BLaER1 treated with 17β-estradiol and CSF1 and Interleukin-3, amounts not matched to agents 10 nM and 100 nM (cell line): Measurements from ENCODE around the gene TMC3.

Source experiments
- H3K27ac ChIP-seq, 11 experiments: shearing (Covaris generic); formaldehyde crosslinking; 2 replicates each; pipeline ENCODE4 v1.8.1; 2022
- H3K27me3 ChIP-seq, 11 experiments: shearing (Covaris generic); formaldehyde crosslinking; 2 replicates each; pipeline ENCODE4 v1.8.1; 2022
- H3K36me3 ChIP-seq, 11 experiments: shearing (Covaris generic); formaldehyde crosslinking; 2 replicates each; pipeline ENCODE4 v1.8.1; 2022
- H3K4me1 ChIP-seq, 10 experiments: shearing (Covaris generic); formaldehyde crosslinking; 2 replicates each; pipeline ENCODE4 v1.8.1; 2022
- H3K4me2 ChIP-seq, 11 experiments: shearing (Covaris generic); formaldehyde crosslinking; 2 replicates each; pipeline ENCODE4 v1.8.1; 2022
- H3K4me3 ChIP-seq, 10 experiments: shearing (Covaris generic); formaldehyde crosslinking; 2 replicates each; pipeline ENCODE4 v1.8.1; 2022
- H3K9ac ChIP-seq, 11 experiments: shearing (Covaris generic); formaldehyde crosslinking; 2 replicates each; pipeline ENCODE4 v1.8.1; 2022
- H3K9me3 ChIP-seq, 11 experiments: shearing (Covaris generic); formaldehyde crosslinking; replicated peaks in 1 of 11; 2 replicates each; pipeline ENCODE4 v1.8.1; 2022
- H4K20me1 ChIP-seq, 11 experiments: shearing (Covaris generic); formaldehyde crosslinking; 2 replicates each; pipeline ENCODE4 v1.8.1; 2022
- Cebpa-rat ChIP-seq, 11 experiments: shearing (Covaris generic); IDR thresholded peaks; 2 replicates each; pipeline ENCODE4 v1.8.1; 2022

TMC3 gene

DNA sequence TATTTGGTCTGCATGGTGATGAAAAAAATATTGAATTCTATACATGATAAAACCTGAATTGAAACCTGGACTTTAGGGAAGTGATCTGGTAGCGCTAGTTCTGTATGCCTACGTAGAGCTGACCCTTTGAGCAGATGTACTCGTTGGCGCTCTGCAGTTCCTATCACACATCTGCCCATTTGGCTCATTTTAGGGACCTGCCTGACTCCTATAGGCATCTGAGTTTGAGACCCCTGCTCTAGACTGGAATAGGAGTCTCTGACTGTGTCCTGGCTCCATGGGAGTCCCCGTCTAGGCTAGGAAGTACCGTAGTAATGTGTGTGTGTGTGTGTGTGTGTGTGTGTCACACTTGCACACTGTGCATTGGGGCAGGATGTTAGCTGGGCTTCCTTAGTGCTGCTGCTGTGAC, 71.3 kb downstream of the TMC3 start:
- no peak for TF ChIP-seq Cebpa-rat (IDR thresholded peaks at IDR 0.05)
- H3K9me3 ChIP-seq: peaks cover 0 to 7% (median 0%) of the 10 kb centered on the region in 11 experiments; a peak in 1 of 22 replicates
- H3K4me1 ChIP-seq: peaks cover 73 to 94% (median 76%) of the 10 kb centered on the region in 10 experiments
- H3K27me3 ChIP-seq: no peaks in the 10 kb centered on the region
- H4K20me1 ChIP-seq: peaks cover 0 to 28% (median 0%) of the 10 kb centered on the region in 11 experiments; a peak in 8 of 22 replicates
- H3K4me2 ChIP-seq: peak overlapping the region; percentile 90 to 100 (median 98)
- peaks cover 75 to 97% (median 83%) of the 10 kb centered on the region in 11 experiments for H3K36me3 ChIP-seq
- H3K4me3 ChIP-seq: peak overlapping the region in 6 of 10 experiments; percentile 6 to 77 (median 28); a peak in 8 of 20 replicates
- peak overlapping the region in 1 of 11 experiments; percentile 3; a peak in 2 of 22 replicates for H3K9ac ChIP-seq
- H3K27ac ChIP-seq: peak overlapping the region in 7 of 11 experiments; percentile 2 to 74 (median 66); a peak in 8 of 22 replicates

- peaks cover 81 to 98% (median 84%) of the 10 kb centered on the region in 10 experiments for H3K4me1 ChIP-seq
- peak overlapping the region in 2 of 11 experiments; percentile 3 to 42; a peak in 2 of 22 replicates for H3K9ac ChIP-seq
- peaks cover 0 to 28% (median 0%) of the 10 kb centered on the region in 11 experiments; a peak in 8 of 22 replicates for H4K20me1 ChIP-seq
- peak overlapping the region; percentile 90 to 100 (median 98) for H3K4me2 ChIP-seq
- no peak for TF ChIP-seq Cebpa-rat (IDR thresholded peaks at IDR 0.05)
- H3K36me3 ChIP-seq: peaks cover 67 to 89% (median 75%) of the 10 kb centered on the region in 11 experiments
- H3K9me3 ChIP-seq: peaks cover 0 to 7% (median 0%) of the 10 kb centered on the region in 11 experiments; a peak in 1 of 22 replicates
- H3K27ac ChIP-seq: peak overlapping the region; percentile 2 to 74 (median 28); a peak in 16 of 22 replicates
- peak overlapping the region in 8 of 10 experiments; percentile 11 to 77 (median 70); a peak in 13 of 20 replicates for H3K4me3 ChIP-seq
- no peaks in the 10 kb centered on the region for H3K27me3 ChIP-seq
Measured at GRCh38 chr15:81301815-81302399, 72.1 kb downstream of the TMC3 start.

DNA sequence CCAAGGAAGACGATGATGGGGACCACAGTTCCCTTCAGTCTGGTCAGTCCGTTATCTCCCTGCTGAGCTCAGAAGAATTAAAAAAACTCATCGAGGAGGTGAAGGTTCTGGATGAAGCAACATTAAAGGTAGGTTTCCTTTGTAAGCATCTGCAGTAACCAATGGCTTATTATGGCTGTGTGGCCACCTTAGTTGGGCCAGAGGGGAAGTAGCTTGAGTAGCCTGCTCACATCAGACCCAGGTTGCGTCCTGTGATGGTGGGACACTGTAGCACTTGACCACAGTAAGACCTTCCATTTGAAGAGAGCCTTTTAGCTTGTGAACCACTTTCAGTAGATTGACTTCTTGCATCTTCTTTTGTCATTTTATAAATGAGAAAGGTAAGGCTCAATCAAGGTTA, 72.6 kb downstream of the TMC3 start:
- H3K36me3 ChIP-seq: peaks cover 62 to 83% (median 70%) of the 10 kb centered on the region in 11 experiments
- no peak for TF ChIP-seq Cebpa-rat (IDR thresholded peaks at IDR 0.05)
- H3K9ac ChIP-seq: no peak overlapping the region
- peak overlapping the region; percentile 90 to 100 (median 98) for H3K4me2 ChIP-seq
- peaks cover 0 to 7% (median 0%) of the 10 kb centered on the region in 11 experiments; a peak in 1 of 22 replicates for H3K9me3 ChIP-seq
- peak overlapping the region in 8 of 10 experiments; percentile 59 to 77 (median 70); a peak in 13 of 20 replicates for H3K4me3 ChIP-seq
- H3K27ac ChIP-seq: peak overlapping the region in 7 of 11 experiments; percentile 2 to 74 (median 27); a peak in 8 of 22 replicates
- peaks cover 84 to 96% (median 88%) of the 10 kb centered on the region in 10 experiments for H3K4me1 ChIP-seq
- no peaks in the 10 kb centered on the region for H3K27me3 ChIP-seq
- H4K20me1 ChIP-seq: peaks cover 0 to 27% (median 0%) of the 10 kb centered on the region in 11 experiments; a peak in 8 of 22 replicates

GRCh38 chr15:81299630-81300273, 74.3 kb downstream of the TMC3 start:
- TF ChIP-seq Cebpa-rat (IDR thresholded peaks at IDR 0.05): no peak
- peak overlapping the region; percentile 70 to 87 (median 81); a peak in 21 of 22 replicates for H3K9ac ChIP-seq

GRCh38 chr15:81299156-81299555, 74.9 kb downstream of the TMC3 start:
- peaks cover 0 to 21% (median 0%) of the 10 kb centered on the region in 11 experiments; a peak in 7 of 22 replicates for H4K20me1 ChIP-seq
- peaks cover 96 to 99% (median 98%) of the 10 kb centered on the region in 10 experiments for H3K4me1 ChIP-seq
- H3K9ac ChIP-seq: peak overlapping the region; percentile 70 to 87 (median 81); a peak in 21 of 22 replicates
- peak overlapping the region; percentile 58 to 77 (median 68); a peak in 19 of 20 replicates for H3K4me3 ChIP-seq
- H3K9me3 ChIP-seq: 0 out of 22 replicates have a peak, but pooled peaks cover 0 to 7% (median 0%) of the 10 kb centered on the region in 11 experiments
- H3K27me3 ChIP-seq: no peaks in the 10 kb centered on the region
- H3K36me3 ChIP-seq: peaks cover 43 to 61% (median 48%) of the 10 kb centered on the region in 11 experiments
- TF ChIP-seq Cebpa-rat (IDR thresholded peaks at IDR 0.05): no peak
- peak overlapping the region in 10 of 11 experiments; percentile 40 to 98 (median 94); a peak in 19 of 22 replicates for H3K27ac ChIP-seq
- peak overlapping the region; percentile 90 to 100 (median 98) for H3K4me2 ChIP-seq

More at GRCh38 chr15:81299630-81300273, 74.3 kb downstream of the TMC3 start:
- Histone ChIP-seq H3K4me1 (peaks cover 96 to 99% (median 98%) of the 10 kb centered on the region in 10 experiments), H3K4me2 (peak overlapping the region; percentile 90 to 100 (median 98)), H3K4me3 (peak overlapping the region; percentile 29 to 77 (median 68)), H3K27me3 (no peaks in the 10 kb centered on the region), H3K36me3 (peaks cover 46 to 67% (median 54%) of the 10 kb centered on the region in 11 experiments), H3K9me3 (0 out of 22 replicates have a peak, but pooled peaks cover 0 to 7% (median 0%) of the 10 kb centered on the region in 11 experiments), H3K27ac (peak overlapping the region; percentile 19 to 98 (median 92); a peak in 19 of 22 replicates), H4K20me1 (peaks cover 0 to 21% (median 0%) of the 10 kb centered on the region in 11 experiments; a peak in 7 of 22 replicates)

GRCh38 chr15:81298611-81299010, 75.4 kb downstream of the TMC3 start:
- H3K4me1 ChIP-seq: peaks cover 96 to 99% (median 98%) of the 10 kb centered on the region in 10 experiments
- H3K4me2 ChIP-seq: peak overlapping the region; percentile 90 to 100 (median 98)
- peaks cover 40 to 56% (median 43%) of the 10 kb centered on the region in 11 experiments for H3K36me3 ChIP-seq
- peak overlapping the region; percentile 9 to 98 (median 92); a peak in 20 of 22 replicates for H3K27ac ChIP-seq
- H3K27me3 ChIP-seq: no peaks in the 10 kb centered on the region
- H3K9ac ChIP-seq: peak overlapping the region; percentile 68 to 87 (median 81)
- 0 out of 22 replicates have a peak, but pooled peaks cover 0 to 7% (median 0%) of the 10 kb centered on the region in 11 experiments for H3K9me3 ChIP-seq
- TF ChIP-seq Cebpa-rat (IDR thresholded peaks at IDR 0.05): no peak
- peaks cover 0 to 21% (median 0%) of the 10 kb centered on the region in 11 experiments; a peak in 7 of 22 replicates for H4K20me1 ChIP-seq
- H3K4me3 ChIP-seq: peak overlapping the region; percentile 58 to 77 (median 68)

DNA sequence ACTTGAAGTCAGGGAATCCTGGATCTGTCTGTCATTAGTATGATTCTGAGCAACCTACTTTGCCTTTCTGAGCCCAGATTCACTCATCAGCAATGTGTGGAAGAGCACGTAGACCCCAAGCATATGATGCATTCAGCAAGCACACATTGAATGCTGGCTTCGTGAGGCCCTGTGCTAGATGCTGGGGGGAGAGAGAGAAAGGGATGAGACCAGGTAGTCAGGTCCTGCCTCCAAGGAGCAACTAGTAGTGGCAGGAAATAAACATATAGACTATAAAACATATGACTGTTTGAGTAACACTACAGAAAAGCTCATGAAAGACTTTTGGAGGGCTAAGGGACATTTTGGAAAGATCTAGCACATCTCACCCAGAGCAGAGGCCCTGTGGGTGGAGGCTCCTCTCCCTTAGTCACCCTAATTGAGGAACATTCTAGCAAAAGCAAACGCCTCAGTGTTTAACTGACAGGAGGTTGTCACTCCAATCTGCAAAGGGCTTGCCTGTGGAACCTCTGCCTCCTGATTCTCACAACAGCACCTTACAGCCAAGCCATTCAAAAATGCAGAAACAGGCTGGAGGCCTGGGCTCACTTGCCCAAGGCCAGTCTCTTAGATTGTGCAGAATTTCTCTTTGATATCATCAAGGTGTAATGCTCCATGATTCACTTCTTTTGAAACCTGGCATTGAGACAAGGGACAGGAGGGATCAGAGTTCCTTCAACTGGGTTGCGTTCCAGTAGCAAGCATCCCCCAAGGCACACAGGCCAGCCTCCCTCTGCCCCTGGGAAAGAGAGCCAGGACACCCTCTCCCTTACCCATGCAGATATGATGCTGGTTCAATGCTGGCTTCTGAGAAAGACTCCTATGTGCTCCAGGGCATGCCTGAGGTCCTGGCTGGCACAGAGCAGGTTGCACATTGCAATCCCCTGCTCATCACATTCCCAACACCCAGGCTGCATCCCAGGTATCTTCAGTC, 76.1 kb downstream of the TMC3 start:
- H3K4me1 ChIP-seq: peaks cover 96 to 99% (median 98%) of the 10 kb centered on the region in 10 experiments
- no peak for TF ChIP-seq Cebpa-rat (IDR thresholded peaks at IDR 0.05)
- peak overlapping the region; percentile 58 to 77 (median 68) for H3K4me3 ChIP-seq
- peaks cover 0 to 21% (median 0%) of the 10 kb centered on the region in 11 experiments; a peak in 7 of 22 replicates for H4K20me1 ChIP-seq
- peak overlapping the region; percentile 68 to 87 (median 81) for H3K9ac ChIP-seq
- peak overlapping the region; percentile 90 to 100 (median 98) for H3K4me2 ChIP-seq
- H3K36me3 ChIP-seq: peaks cover 32 to 48% (median 36%) of the 10 kb centered on the region in 11 experiments
- 0 out of 22 replicates have a peak, but pooled peaks cover 0 to 3% (median 0%) of the 10 kb centered on the region in 11 experiments for H3K9me3 ChIP-seq
- H3K27ac ChIP-seq: peak overlapping the region; percentile 58 to 98 (median 92)
- no peaks in the 10 kb centered on the region for H3K27me3 ChIP-seq
